HCT116 (cell line): ENCODE data around the gene URAD. TPM values are rescaled to one million over a fixed set of nuclear protein-coding genes. Genes with fewer than 3 reads are reported as not detected.

Experiments used
- ATAC-seq: fragments of 200-7000 bp; cut with Tn5 transposase; 2 replicates; pipeline ENCODE4 v1.9.1; 2020; ENCODE audit warnings: mild to moderate bottlenecking, moderate library complexity
- BruUV-seq: library from RNA; stranded (reverse); fragments of 400-500 nt; replicated peaks from 2 replicates; lab custom pipeline; 2021; lab: Mats Ljungman, UMichigan
- CTCF ChIA-PET: fragments of 300-600 bp; sonication (Branson Sonifier 250); formaldehyde crosslinking; loops from one replicate; lab custom pipeline; 2021; ENCODE audit warnings: antibody characterized with exemption; lab: Charles Lee
- POLR2A ChIA-PET: fragments of 300-600, 350-600 bp; sonication (Branson Sonifier 250); formaldehyde crosslinking; loops from one replicate; lab custom pipeline; 2021; ENCODE audit warnings: antibody characterized with exemption; lab: Charles Lee
- RAD21 ChIA-PET, 2 experiments: fragments of 300-600 bp; sonication (Branson Sonifier 250); formaldehyde crosslinking; loops; one replicate each; lab custom pipeline; 2023; ENCODE audit warnings: low total read pairs in 2 of 2; ENCODE audit not compliant: uncharacterized antibody in 2 of 2, unreplicated experiment in 2 of 2, low non-redundant PET in 1 of 2; lab: Charles Lee
- DNase-seq: peaks from one replicate; pipeline ENCODE4 v3.0.0-alpha.2; 2010; ENCODE audit warnings: low read depth, low spot score
- H2AFZ ChIP-seq: fragments of 200-600 bp; shearing (Covaris generic), sonication (generic); 2 replicates; pipeline ENCODE4 v1.6.1; 2017; ENCODE audit warnings: low read depth, mixed run types, mixed read lengths, antibody characterized with exemption, low read length; ENCODE audit not compliant: poor library complexity, severe bottlenecking
- H3K27ac ChIP-seq: 2 replicates; pipeline ENCODE4 v1.5.1; 2012; ENCODE audit warnings: low read depth, low read length
- H3K27me3 ChIP-seq: fragments of 200-600 bp; sonication (generic); 2 replicates; pipeline ENCODE4 v1.6.1; 2016; ENCODE audit warnings: mixed run types, low read length, mixed read lengths; ENCODE audit not compliant: insufficient read depth
- H3K36me3 ChIP-seq, 2 experiments: fragments of 200-500 bp in 1 of 2; fragments of 200-600 bp in 1 of 2; sonication (Bioruptor generic) in 1 of 2; sonication (generic) in 1 of 2; 2 replicates each; pipeline versions ENCODE4 v1.5.1 to v1.6.1; 2014 to 2016; ENCODE audit warnings: low read length in 2 of 2, inconsistent platforms in 1 of 2, mixed read lengths in 1 of 2, mixed run types in 1 of 2; ENCODE audit not compliant: insufficient read depth in 2 of 2, control insufficient read depth in 1 of 2
- H3K4me1 ChIP-seq, 2 experiments: fragments of 200-600 bp in 1 of 2; sonication (generic) in 1 of 2; 2 replicates each; pipeline versions ENCODE4 v1.5.1 to v1.6.1; 2012 to 2017; ENCODE audit warnings: low read length in 2 of 2, inconsistent platforms in 1 of 2, mild to moderate bottlenecking in 1 of 2, mixed read lengths in 1 of 2, mixed run types in 1 of 2, moderate library complexity in 1 of 2; ENCODE audit not compliant: insufficient read depth in 2 of 2, control insufficient read depth in 1 of 2
- H3K4me2 ChIP-seq: fragments of 200-600 bp; sonication (generic); 2 replicates; pipeline ENCODE4 v1.6.1; 2017; ENCODE audit warnings: mixed run types, low read length, mixed read lengths
- H3K4me3 ChIP-seq, 2 experiments: fragments of 200-600 bp in 1 of 2; sonication (generic) in 1 of 2; replicated peaks in 1 of 2; 2 replicates each; pipeline ENCODE4 v1.5.1; 2011 to 2016; ENCODE audit warnings: low read length in 2 of 2, control low read depth in 1 of 2, low read depth in 1 of 2, mild to moderate bottlenecking in 1 of 2, mixed read lengths in 1 of 2, mixed run types in 1 of 2
- H3K79me2 ChIP-seq: fragments of 200-600 bp; sonication (generic); 2 replicates; pipeline ENCODE4 v1.6.1; 2017; ENCODE audit warnings: mild to moderate bottlenecking, mixed run types, low read length, moderate library complexity, mixed read lengths; ENCODE audit not compliant: insufficient read depth
- H3K9ac ChIP-seq: fragments of 200-600 bp; sonication (generic); 2 replicates; pipeline ENCODE4 v1.6.1; 2016; ENCODE audit warnings: low read length, mixed read lengths
- H3K9me2 ChIP-seq: fragments of 200-600 bp; sonication (generic), shearing (Covaris generic); 2 replicates; pipeline ENCODE4 v1.6.1; 2017; ENCODE audit warnings: mixed run types, mild to moderate bottlenecking, moderate library complexity; ENCODE audit not compliant: insufficient read depth
- H3K9me3 ChIP-seq, 2 experiments: fragments of 200-500 bp in 1 of 2; fragments of 200-600 bp in 1 of 2; sonication (Bioruptor generic) in 1 of 2; sonication (generic) in 1 of 2; 2 replicates each; pipeline ENCODE4 v1.6.1; 2014 to 2017; ENCODE audit warnings: low read length in 2 of 2, mixed read lengths in 2 of 2, inconsistent platforms in 1 of 2, low read depth in 1 of 2, mild to moderate bottlenecking in 1 of 2, mixed run types in 1 of 2, moderate library complexity in 1 of 2; ENCODE audit not compliant: control insufficient read depth in 1 of 2, insufficient read depth in 1 of 2
- H4K20me1 ChIP-seq: fragments of 200-600 bp; sonication (generic), shearing (Covaris generic); 2 replicates; pipeline ENCODE4 v1.6.1; 2017; ENCODE audit warnings: mixed run types, mild to moderate bottlenecking, moderate library complexity; ENCODE audit not compliant: insufficient read depth
- CBX3 ChIP-seq: IDR thresholded peaks from 2 replicates; pipeline ENCODE4 v1.6.1; 2012; ENCODE audit warnings: low read depth
- JUND ChIP-seq: IDR thresholded peaks from 2 replicates; pipeline ENCODE4 v1.6.1; 2012
- RAD21 ChIP-seq: IDR thresholded peaks from 2 replicates; pipeline ENCODE4 v1.6.1; 2012; ENCODE audit warnings: low read depth, mild to moderate bottlenecking
- SP1 ChIP-seq: IDR thresholded peaks from 2 replicates; pipeline ENCODE4 v1.6.1; 2012; ENCODE audit warnings: low read depth
- TCF7L2 ChIP-seq: IDR thresholded peaks from 2 replicates; pipeline ENCODE4 v1.7.0; 2011; ENCODE audit warnings: borderline replicate concordance, inconsistent platforms; ENCODE audit not compliant: insufficient read depth, insufficient read length; ENCODE audit errors: extremely low read depth
- YY1 ChIP-seq: IDR thresholded peaks from 2 replicates; pipeline ENCODE4 v1.6.1; 2011; ENCODE audit warnings: low read length, low read depth, moderate library complexity, mild to moderate bottlenecking; ENCODE audit not compliant: insufficient replicate concordance; ENCODE audit errors: extremely low read depth
- ZFX ChIP-seq: fragments of 450-650 bp; IDR thresholded peaks from 2 replicates; pipeline ENCODE4 v1.6.1; 2017
- ZNF274 ChIP-seq: fragments of 200-500 bp; sonication (Bioruptor generic); IDR thresholded peaks from 2 replicates; pipeline ENCODE4 v1.6.1; 2014; ENCODE audit warnings: mild to moderate bottlenecking, low read depth, low read length, inconsistent platforms
- intact Hi-C: fragments of 100-400 bp; cut with micrococcal nuclease; formaldehyde crosslinking; loops from 2 replicates; pipeline ENCODE4 v1.10.0; 2022
- total RNA-seq: library from RNA; stranded (reverse); gene quantifications from one replicate; pipeline ENCODE4 v1.2.1, GENCODE V29; 2021; ENCODE audit not compliant: unreplicated experiment
- TF ChIP-seq, protein P1 (sequence below): IDR thresholded peaks from 2 replicates; pipeline ENCODE4 v1.6.1; 2012
- TF ChIP-seq, protein P2 (sequence below): IDR thresholded peaks from 2 replicates; pipeline ENCODE4 v1.6.1; 2011; ENCODE audit warnings: mild to moderate bottlenecking, low read length, moderate library complexity; ENCODE audit not compliant: insufficient replicate concordance; ENCODE audit errors: extremely low read depth

Gene URAD
- total RNA-seq, 1 experiment from 2014 or later: not detected

DNA sequence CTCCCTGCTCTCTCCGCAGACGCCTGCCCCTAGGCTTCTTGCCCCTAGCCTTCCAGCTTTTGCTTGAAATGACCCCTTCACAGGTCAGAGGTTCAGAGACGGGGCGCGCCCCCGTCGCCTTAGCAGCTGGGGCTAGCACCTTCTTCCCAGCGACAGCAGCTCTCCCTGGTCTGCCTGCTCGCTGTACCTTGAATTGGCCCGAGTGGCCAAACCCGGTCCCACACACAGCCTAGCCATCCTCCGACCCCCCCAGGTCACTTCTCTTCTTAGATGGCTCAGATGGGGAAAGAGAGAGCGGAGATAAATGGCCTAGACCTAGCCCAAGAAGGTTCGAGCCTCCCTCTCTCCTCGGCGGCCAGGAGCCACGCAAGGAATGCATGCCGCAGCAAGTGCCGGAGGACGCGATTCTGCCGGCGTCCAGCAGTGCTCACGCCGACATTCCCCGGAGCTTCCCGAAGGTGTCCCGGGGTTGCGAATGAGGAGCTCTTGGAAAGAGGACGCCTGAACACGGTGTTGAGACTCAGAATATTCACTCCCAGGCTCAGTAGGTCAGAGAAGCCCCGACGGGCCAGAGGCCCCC is 20.7 kb downstream of the URAD start:
- ATAC-seq (peak; percentile 41), DNase-seq (no peak)
- H3K4me3 ChIP-seq: peak overlapping the region; percentile 81 to 84
- H3K9me3 ChIP-seq: no peaks in the 10 kb centered on the region
- CTCF ChIA-PET: interaction anchor here (1.8 to 2.9 kb wide), 4 partner anchors 14 to 606 kb away, joined by 6 to 14 read pairs (median 12); no protein-coding TSS in a partner anchor
- TF ChIP-seq TCF7L2 (no peak), ZNF274 (no peak), RAD21 (no peak), SP1 (no peak), YY1 (no peak), CBX3 (no peak), JUND (no peak), ZFX (no peak)
- TF ChIP-seq, protein P1, sequence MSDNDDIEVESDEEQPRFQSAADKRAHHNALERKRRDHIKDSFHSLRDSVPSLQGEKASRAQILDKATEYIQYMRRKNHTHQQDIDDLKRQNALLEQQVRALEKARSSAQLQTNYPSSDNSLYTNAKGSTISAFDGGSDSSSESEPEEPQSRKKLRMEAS: no peak
- TF ChIP-seq, protein P2, sequence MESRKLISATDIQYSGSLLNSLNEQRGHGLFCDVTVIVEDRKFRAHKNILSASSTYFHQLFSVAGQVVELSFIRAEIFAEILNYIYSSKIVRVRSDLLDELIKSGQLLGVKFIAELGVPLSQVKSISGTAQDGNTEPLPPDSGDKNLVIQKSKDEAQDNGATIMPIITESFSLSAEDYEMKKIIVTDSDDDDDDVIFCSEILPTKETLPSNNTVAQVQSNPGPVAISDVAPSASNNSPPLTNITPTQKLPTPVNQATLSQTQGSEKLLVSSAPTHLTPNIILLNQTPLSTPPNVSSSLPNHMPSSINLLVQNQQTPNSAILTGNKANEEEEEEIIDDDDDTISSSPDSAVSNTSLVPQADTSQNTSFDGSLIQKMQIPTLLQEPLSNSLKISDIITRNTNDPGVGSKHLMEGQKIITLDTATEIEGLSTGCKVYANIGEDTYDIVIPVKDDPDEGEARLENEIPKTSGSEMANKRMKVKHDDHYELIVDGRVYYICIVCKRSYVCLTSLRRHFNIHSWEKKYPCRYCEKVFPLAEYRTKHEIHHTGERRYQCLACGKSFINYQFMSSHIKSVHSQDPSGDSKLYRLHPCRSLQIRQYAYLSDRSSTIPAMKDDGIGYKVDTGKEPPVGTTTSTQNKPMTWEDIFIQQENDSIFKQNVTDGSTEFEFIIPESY: no peak
- H3K27me3 ChIP-seq: no peaks in the 10 kb centered on the region
- H3K9me2 ChIP-seq: no peaks in the 10 kb centered on the region
- H2AFZ ChIP-seq: no peak overlapping the region
- BruUV-seq: no TSS peak
- H4K20me1 ChIP-seq: no peaks in the 10 kb centered on the region
- peak overlapping the region; percentile 94 for H3K9ac ChIP-seq
- POLR2A ChIA-PET: interaction anchor here (0.9 to 1.9 kb wide), 4 partner anchors 9 to 606 kb away, joined by 3 to 5 read pairs (median 3); no protein-coding TSS in a partner anchor
- H3K79me2 ChIP-seq: peaks cover 40% of the 10 kb centered on the region
- intact Hi-C loops: loop anchor here (5.0 kb wide), 1 partner anchor 586 kb away; no protein-coding TSS in a partner anchor
- peaks cover 6 to 20% of the 10 kb centered on the region in 2 experiments; a peak in 3 of 4 replicates for H3K4me1 ChIP-seq
- H3K27ac ChIP-seq: peak overlapping the region; percentile 83
- peaks cover 0 to 2% of the 10 kb centered on the region in 2 experiments; a peak in 1 of 4 replicates for H3K36me3 ChIP-seq
- H3K4me2 ChIP-seq: peak overlapping the region; percentile 97
- RAD21 ChIA-PET: no interaction called here
